Measurements from ENCODE around the gene IL7R.

Gene IL7R

GRCh38 chr5:35853631-35854030 is 3.1 kb upstream of the IL7R start:
- TF ChIP-seq ZNF155 (tag by site-specific recombination; IDR thresholded peaks at IDR 0.05) (no peak), ZNF398 (tag by site-specific recombination; IDR thresholded peaks at IDR 0.05) (no peak), PRDM1 (tag by site-specific recombination; IDR thresholded peaks at IDR 0.05) (no peak), ZNF843 (tag by site-specific recombination; IDR thresholded peaks at IDR 0.05) (no peak), ZNF138 (tag by site-specific recombination; IDR thresholded peaks at IDR 0.05; ENCODE audit: borderline replicate concordance) (no peak), ZNF692 (tag by site-specific recombination; IDR thresholded peaks at IDR 0.05) (no peak), ZNF513 (tag by site-specific recombination; IDR thresholded peaks at IDR 0.05) (no peak), ZNF623 (tag by site-specific recombination; IDR thresholded peaks at IDR 0.05) (no peak), ZNF362 (tag by site-specific recombination; IDR thresholded peaks at IDR 0.05) (no peak), AEBP2 (tag by site-specific recombination; IDR thresholded peaks at IDR 0.05; ENCODE audit: borderline replicate concordance) (no peak), ZNF366 (tag by site-specific recombination; conservative IDR thresholded peaks at IDR 0.05) (no peak), ZNF558 (tag by site-specific recombination; IDR thresholded peaks at IDR 0.05) (no peak), ZNF830 (tag by site-specific recombination; IDR thresholded peaks at IDR 0.05; ENCODE audit: low read depth) (no peak)
- H3K4me1 ChIP-seq (ENCODE audit: control insufficient read depth, insufficient read depth, low read length), result peaks cover 4% of the 10 kb centered on the region
- H3K4me3 ChIP-seq (ENCODE audit: low read depth, low read length), result no peak overlapping the region
- no peaks in the 10 kb centered on the region for H3K9me3 ChIP-seq (ENCODE audit: control insufficient read depth, insufficient read depth, low read depth, low read length)
- ChIA-PET CTCF (no interaction called here), POLR2A (no interaction called here)
- H3K27ac ChIP-seq (ENCODE audit: extremely low read depth, low read depth, low read length), result no peak overlapping the region
- no peaks in the 10 kb centered on the region for H3K36me3 ChIP-seq (ENCODE audit: control insufficient read depth in 2 of 2, insufficient read depth in 1 of 2, low read length in 2 of 2)

GRCh38 chr5:35854248-35854647 is 2.4 kb upstream of the IL7R start:
- ChIA-PET CTCF (no interaction called here), POLR2A (no interaction called here)
- no peaks in the 10 kb centered on the region for H3K9me3 ChIP-seq (ENCODE audit: control insufficient read depth, insufficient read depth, low read depth, low read length)
- H3K27ac ChIP-seq (ENCODE audit: extremely low read depth, low read depth, low read length), result no peak overlapping the region
- H3K4me3 ChIP-seq (ENCODE audit: low read depth, low read length), result no peak overlapping the region
- peaks cover 4% of the 10 kb centered on the region for H3K4me1 ChIP-seq (ENCODE audit: control insufficient read depth, insufficient read depth, low read length)
- no peaks in the 10 kb centered on the region for H3K36me3 ChIP-seq (ENCODE audit: control insufficient read depth in 2 of 2, insufficient read depth in 1 of 2, low read length in 2 of 2)
- TF ChIP-seq OSR2 (tag by site-specific recombination; IDR thresholded peaks at IDR 0.05) (no peak), ZNF501 (tag by site-specific recombination; IDR thresholded peaks at IDR 0.05) (no peak), ZNF596 (tag by site-specific recombination; IDR thresholded peaks at IDR 0.05) (no peak), ZNF148 (tag by site-specific recombination; IDR thresholded peaks at IDR 0.05; ENCODE audit: borderline replicate concordance) (no peak), ZNF184 (tag by site-specific recombination; IDR thresholded peaks at IDR 0.05) (no peak), ZNF548 (tag by site-specific recombination; IDR thresholded peaks at IDR 0.05) (no peak), ZNF585B (tag by site-specific recombination; IDR thresholded peaks at IDR 0.05) (no peak), ZNF513 (tag by site-specific recombination; IDR thresholded peaks at IDR 0.05) (no peak), ZNF621 (tag by site-specific recombination; IDR thresholded peaks at IDR 0.05) (no peak), ZNF692 (tag by site-specific recombination; IDR thresholded peaks at IDR 0.05) (no peak), MEIS1 (CRISPR knock-in tag; IDR thresholded peaks at IDR 0.05; ENCODE audit: borderline replicate concordance) (no peak)

Measured in HEK293 (cell line).